ENCODE measurements around the gene OCA2.

Gene OCA2

DNA sequence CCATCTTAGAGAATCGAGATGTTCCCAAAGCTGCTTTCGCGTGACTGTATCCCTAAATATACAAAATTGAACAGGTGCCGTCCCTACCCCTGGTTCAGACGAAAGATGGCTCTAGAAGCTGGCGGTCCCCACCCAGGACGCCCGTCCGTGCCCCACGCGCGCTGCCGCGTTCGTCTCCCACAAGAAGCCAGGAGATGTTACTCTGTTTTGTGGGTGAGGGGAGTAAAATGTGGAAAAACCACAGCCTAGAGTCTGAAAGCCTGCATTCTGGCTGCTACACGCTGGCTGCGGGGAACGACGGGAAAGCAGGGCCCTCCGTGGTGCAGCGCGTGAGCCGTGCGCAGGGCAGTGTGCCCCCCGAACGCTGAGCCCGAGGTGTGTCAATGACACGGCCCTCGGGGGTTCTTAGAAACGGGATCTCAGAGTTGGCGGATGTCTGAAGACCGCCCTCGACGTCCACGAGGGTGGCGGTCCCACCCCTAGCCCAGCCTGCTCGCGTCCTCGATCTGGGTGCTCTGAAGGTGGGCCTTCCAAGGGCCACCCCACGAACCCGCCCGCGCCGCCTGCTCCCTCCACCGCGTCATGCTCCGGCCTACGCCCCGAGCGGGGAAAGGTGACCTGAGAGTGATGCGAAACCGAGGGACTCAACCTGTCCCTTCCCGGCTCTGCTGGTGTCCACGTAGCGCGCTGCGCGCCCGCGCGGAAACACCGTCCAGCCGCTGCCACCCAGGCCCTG is 95.6 kb downstream of the OCA2 start:
- no peak for DNase-seq (ENCODE audit: low read depth in 2 of 2, low spot score in 1 of 2)

- no peak for DNase-seq (ENCODE audit: low read depth in 2 of 2, low spot score in 1 of 2)
Observed at GRCh38 chr15:28002867-28003266, 96.2 kb downstream of the OCA2 start.

- DNase-seq (ENCODE audit: low read depth in 2 of 2, low spot score in 1 of 2): no peak
Observed at GRCh38 chr15:28002136-28002861, 96.8 kb downstream of the OCA2 start.

DNA sequence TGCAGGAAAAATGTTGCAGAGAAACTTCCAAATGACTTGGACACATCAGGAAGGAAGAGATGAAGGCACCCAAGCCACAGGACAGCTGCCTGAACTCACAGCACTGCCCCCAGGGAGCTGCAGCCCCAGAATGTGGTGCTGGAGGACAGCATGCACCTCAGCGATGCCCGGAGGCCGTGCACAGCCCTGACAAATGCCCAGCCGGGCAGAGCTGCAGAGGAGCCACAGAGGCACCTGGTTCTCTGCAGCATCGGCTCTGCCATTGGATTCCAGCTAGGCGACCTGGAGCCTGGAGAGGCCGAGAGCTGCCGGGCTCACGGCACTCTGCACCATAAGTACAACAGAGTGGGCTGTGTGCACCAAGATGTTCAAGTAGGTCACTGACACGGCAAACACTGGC is 97.5 kb downstream of the OCA2 start:
- no peak for DNase-seq (ENCODE audit: low read depth in 2 of 2, low spot score in 1 of 2)

DNA sequence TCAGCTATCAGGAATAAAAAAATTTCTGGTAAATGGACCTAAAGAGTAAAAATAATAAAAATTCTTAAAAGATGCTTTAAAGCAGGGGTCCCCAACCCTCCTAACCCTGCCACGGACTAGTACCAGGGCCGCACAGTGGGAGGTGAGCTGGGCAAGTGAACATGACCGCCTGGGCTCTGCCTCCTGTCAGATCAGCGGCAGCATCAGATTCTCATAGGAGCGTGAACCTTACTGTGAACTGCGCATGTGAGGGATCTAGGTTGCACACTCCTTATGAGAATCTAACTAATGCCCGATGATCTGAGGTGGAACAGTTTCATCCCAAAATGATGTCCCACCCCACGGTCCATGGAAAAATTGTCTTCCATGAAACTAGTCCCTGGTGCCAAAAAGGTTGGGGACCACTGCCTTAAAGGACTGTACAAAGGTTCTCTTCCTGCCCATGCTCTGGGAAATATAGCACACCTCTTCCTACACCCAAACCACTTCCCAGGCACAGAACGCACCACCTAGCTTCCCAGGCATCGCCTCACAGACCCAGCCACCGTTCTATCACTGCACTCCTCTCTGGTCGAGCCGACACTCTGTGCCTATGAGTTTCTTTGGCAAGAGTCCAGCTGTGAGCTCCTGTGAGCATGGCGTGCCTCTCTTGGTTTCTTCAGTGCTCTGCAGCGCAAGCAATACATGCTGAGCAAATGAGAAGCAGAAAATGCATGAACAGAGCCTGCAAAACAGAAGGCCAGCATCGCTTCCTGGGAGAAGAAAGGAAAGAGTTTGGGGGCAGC is 104.9 kb downstream of the OCA2 start:
- no peak for DNase-seq (ENCODE audit: low read depth in 2 of 2, low spot score in 1 of 2)

DNA sequence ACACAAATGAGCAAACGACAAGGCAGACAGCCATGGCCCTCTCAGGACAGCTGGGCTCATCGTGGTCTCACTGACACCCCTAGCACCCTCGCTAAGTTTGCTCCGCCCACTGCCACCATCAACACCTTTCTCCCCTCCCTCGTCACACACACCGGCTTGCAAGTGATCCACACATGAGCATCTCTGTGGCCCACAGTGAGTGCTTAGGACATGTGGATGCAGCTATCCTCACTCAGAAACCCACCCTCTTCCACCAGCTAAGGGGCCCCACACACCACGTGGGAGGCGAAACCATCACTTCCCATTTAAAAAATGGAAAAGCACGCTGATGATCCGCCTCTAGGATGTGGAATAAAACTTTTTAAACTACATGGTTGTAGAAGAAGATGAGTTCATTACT is 105.6 kb downstream of the OCA2 start:
- DNase-seq (ENCODE audit: low read depth in 2 of 2, low spot score in 1 of 2): no peak

GRCh38 chr15:27990521-27991515 is 108.3 kb downstream of the OCA2 start:
- no peak for DNase-seq (ENCODE audit: low read depth in 2 of 2, low spot score in 1 of 2)

GRCh38 chr15:27989838-27990237 is 109.3 kb downstream of the OCA2 start:
- DNase-seq (ENCODE audit: low read depth in 2 of 2, low spot score in 1 of 2): no peak

DNA sequence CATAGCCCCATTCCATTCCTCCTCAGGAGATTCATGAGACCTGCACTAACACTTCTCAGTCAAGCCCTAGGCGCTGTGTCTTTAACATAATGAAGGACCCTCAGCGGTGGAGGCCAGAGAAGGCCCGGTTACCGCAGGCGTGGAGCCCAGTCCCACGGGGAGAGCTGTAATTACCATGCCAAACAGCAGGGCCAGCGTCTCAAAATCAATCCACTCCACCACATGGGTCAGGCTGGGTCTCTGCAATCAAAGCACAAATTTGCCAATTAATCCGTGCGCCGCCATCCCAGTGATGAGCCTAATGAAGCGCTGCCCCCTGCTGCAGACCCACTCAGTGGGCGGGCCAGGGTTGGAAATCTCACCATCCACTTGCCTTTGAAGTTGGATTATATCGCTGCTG is 109.7 kb downstream of the OCA2 start:
- no peak for DNase-seq (ENCODE audit: low read depth in 2 of 2, low spot score in 1 of 2)

DNA sequence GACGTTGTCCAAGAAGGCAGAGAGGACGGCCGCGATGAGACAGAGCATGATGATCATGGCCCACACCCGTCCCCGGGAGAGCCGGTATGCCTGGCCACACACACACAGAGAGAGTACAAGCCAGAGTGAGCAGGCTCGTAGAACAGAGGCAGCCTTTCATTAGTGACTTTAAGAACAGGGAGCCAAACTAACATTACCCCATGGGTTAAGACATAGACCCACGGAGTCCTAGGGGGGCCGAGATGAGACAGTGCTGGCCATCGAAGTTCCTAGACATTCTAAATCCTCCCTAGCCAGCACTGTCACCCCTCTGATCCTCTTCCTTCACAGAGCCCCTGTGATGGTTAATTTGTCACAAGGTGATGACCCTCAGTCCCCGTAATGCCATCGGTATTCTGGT is 114.0 kb downstream of the OCA2 start:
- no peak for DNase-seq (ENCODE audit: low read depth in 2 of 2, low spot score in 1 of 2)

DNA sequence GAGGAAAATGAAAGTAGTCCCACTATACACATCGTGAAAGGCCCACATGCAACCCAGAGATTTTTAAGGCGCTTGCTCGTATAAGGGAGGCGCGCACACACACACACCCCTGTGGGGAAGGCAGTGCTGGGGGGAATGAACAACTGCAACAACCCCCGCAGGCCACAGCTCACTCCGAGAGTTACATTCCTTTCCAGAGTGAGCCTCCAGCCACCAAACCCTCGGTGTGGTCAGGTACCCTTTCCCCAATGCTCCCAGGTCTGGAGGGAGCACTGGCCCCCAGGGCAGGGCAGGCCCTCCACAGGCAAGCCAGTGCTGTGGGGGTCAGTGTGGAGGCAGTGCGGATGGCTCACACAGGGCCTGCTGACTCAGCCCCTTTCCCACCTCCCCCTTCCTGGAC is 115.6 kb downstream of the OCA2 start:
- no peak for DNase-seq (ENCODE audit: low read depth in 2 of 2, low spot score in 1 of 2)

GRCh38 chr15:27977696-27978095 is 121.4 kb downstream of the OCA2 start:
- no peak for DNase-seq (ENCODE audit: low read depth in 2 of 2, low spot score in 1 of 2)

GRCh38 chr15:27973886-27974285 is 125.2 kb downstream of the OCA2 start:
- no peak for DNase-seq (ENCODE audit: low read depth in 2 of 2, low spot score in 1 of 2)

GRCh38 chr15:27970661-27971392 is 128.3 kb downstream of the OCA2 start:
- DNase-seq (ENCODE audit: low read depth in 2 of 2, low spot score in 1 of 2): no peak

- no peak for DNase-seq (ENCODE audit: low read depth in 2 of 2, low spot score in 1 of 2)
Observed at GRCh38 chr15:27967541-27967940, 131.6 kb downstream of the OCA2 start.

DNA sequence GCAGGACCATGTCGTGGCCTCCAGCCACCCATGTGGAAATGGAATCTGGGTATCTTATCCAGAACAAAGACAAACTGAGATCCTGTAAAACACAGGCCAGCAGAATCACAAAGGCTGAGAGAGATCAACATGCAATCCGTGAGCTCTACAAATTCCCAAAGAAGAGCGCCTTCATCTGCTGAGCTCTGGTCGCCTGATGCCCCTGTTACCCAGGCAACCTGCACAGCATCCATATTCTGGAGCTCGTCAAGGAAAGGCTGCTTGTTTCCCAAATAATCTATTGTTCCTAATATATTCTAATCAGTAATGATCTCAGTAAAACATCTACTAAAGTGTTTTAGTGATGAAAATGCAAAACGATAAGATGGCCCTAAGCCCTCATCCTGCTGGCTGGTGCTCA is 133.6 kb downstream of the OCA2 start:
- no peak for DNase-seq (ENCODE audit: low read depth in 2 of 2, low spot score in 1 of 2)

DNA sequence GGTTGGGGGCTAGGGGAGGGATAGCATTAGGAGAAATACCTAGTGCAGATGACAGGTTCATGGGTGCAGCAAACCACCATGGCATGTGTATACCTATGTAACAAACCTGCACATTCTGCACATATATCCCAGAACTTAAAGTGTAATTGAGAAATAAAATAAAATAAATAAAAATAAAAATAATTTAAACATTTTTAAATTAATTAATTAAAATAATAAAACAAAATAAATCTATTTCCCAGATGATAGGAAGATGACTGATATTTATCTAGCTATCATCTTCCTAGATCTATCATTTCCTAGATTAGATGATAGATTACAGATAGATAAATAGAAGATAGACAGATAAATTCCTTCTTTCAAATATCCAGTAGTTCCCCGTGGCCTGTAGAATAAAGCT is 137.3 kb downstream of the OCA2 start:
- DNase-seq (ENCODE audit: low read depth in 2 of 2, low spot score in 1 of 2): no peak

DNA sequence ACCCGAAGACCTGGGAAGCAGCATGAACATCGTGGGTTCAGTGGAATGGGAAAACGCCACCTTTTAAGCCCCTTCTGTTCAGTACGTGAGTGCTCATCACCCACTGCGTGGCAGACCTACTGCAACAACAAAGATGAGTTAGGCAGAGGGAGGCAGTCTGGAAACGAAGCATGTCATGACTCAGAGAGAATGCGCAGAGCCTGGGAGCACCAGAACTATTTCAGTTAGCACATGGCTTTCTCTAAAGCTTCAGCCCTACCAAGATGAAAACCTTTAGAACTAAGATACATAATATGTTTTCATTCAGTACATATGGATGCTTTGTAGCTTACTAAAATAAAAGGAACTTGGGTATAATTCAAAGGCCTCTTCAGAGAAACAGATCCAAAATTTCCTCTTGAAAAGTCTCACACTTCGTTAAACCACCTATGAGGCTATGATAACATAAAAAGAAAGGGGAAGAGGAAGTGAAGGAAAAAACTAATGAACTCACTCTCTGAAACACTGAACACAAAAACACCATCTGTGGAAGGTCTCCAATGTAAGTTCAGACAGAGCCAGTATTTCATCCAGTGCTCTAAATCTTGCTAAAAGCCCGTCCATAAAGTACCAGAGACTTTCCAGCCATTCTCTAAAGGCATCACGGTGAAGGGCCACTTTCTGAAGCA is 140.1 kb downstream of the OCA2 start:
- no peak for DNase-seq (ENCODE audit: low read depth in 2 of 2, low spot score in 1 of 2)

GRCh38 chr15:27956285-27956684 is 142.8 kb downstream of the OCA2 start:
- no peak for DNase-seq (ENCODE audit: low read depth in 2 of 2, low spot score in 1 of 2)

DNA sequence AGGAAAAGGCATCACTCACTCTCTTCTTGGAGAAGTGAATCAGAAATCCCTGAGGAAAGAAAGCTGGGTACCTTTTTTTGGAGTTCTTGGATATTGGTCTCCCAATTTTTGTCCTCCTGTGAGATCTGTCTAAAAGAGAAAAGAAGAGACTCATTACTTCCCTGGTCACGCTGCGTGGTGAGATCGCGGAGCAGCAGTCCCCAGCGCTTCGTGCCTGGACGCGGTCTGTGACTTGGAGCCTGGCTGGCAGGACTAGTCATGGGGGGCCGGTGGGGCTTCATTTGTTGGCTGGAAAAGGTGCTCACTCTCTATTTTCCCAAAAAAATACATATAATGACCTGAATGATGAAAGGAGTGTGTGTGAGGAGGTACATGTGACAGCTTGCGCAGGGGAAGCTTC is 144.0 kb downstream of the OCA2 start:
- DNase-seq (ENCODE audit: low read depth in 2 of 2, low spot score in 1 of 2): no peak

Measured in stimulated activated CD8-positive, alpha-beta memory T cell treated with anti-CD3 and anti-CD28 coated beads, Interleukin-4, amount 100 ng/mL, for 4 hours (primary cell).